ENCODE measurements around the gene THSD4.
"Not testable (repeated sequence)": the region's sequence is repeated elsewhere in the genome, so short reads cannot be mapped to it uniquely, and the experiment has no call there.

Gene THSD4

DNA sequence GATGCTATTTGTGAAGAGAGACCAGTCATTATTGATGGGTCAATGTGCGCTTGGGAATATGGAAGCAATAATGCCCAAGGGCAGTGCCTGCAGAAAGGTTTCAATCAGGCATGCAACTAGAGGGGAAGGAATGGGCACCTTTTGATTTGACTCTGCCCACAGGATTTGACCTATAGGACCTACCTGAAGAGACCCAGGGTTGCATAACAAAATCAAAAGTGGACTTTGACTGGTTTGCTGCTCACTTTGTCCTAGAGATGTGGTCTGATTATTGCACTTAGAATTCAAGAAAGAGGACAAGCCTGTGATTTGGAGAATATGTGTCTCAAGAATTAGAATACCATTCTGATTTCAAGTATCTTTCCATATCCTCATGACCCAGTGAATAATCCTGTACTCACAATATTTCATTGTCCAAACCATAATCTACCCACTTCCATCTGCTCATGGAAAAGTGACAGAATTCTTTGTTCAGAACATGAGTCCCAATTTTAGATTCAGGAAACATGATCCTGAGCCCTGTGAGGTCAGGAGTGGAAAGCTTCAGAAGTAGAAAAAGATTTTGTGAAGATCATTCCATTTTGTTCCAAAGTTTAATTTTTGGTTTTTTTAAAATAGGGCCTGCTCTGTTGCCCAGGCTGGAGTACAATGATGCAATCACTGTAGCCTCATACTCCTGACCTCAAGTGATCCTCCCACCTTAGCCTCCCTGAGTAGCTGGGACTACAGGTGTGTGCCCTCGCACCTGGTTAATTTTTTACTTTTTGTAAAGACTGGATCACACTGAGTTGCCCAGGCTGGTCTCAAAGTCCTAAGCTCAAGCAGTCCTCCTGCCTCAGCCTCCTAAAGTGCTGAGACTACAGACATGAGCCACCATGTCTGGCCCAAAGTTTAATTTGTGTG is 543.8 kb downstream of the THSD4 start:
- no peak for DNase-seq (ENCODE audit: low spot score)

GRCh38 chr15:71659730-71660067 is 544.4 kb downstream of the THSD4 start:
- DNase-seq (ENCODE audit: low spot score), result no peak

DNA sequence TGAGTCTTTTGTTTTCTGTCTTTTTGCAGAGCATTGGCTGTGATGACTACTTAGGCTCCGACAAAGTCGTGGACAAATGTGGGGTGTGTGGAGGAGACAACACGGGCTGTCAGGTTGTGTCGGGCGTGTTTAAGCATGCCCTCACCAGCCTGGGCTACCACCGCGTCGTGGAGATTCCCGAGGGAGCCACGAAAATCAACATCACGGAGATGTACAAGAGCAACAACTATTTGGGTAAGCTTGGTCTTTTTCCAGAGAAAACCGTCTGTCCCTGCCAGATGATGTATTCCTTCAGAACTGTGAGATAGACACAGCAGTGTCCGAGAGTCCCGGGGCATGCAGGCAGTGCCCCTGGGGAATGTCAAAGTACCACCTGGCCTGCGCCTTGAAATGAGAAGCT is 545.2 kb downstream of the THSD4 start:
- DNase-seq (ENCODE audit: low spot score), result no peak

- peak; percentile 39 for DNase-seq (ENCODE audit: low spot score)
These were observed 547.0 kb downstream of the THSD4 start for GRCh38 chr15:71662306-71662705.

DNA sequence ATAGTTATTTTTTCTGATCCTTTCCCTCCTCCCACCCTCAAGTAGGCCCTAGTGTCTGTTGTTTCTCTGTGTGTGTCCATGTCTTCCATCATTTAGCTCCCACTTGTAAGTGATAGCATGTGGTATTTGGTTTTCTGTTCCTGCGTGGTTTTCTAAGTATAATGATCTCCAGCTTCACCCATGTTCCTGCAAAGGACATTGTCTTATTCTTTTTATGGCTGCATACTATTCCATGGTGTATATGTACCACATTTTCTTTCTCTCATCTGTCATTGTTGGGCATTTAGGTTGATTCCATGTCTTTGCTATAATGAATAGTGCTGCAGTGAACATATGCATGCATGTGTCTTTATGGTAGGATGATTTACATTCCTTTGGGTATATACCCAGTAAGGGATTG is 549.4 kb downstream of the THSD4 start:
- no peak for DNase-seq (ENCODE audit: low spot score)

- DNase-seq (ENCODE audit: low spot score), result no peak
These were observed 551.7 kb downstream of the THSD4 start for GRCh38 chr15:71666763-71667620.

DNA sequence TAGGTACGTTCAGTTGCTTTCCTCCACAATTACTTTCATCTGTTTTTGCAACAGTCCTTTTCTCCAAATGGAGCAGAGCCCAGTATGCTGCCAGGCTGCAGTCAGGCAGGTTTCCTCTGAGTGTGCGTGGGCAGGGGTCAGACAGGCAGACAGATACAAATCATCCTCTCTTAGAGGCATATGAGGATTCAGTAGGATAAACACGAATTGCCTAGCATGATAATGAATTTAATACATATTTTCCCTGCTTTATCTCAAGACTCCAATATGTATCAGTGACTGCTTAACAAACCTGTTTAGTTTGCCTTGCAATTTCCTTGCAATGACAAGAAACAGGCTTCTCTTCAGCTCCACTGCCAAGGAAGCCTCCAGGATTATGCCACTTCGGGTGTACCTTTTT is 554.4 kb downstream of the THSD4 start:
- no peak for DNase-seq (ENCODE audit: low spot score)

DNA sequence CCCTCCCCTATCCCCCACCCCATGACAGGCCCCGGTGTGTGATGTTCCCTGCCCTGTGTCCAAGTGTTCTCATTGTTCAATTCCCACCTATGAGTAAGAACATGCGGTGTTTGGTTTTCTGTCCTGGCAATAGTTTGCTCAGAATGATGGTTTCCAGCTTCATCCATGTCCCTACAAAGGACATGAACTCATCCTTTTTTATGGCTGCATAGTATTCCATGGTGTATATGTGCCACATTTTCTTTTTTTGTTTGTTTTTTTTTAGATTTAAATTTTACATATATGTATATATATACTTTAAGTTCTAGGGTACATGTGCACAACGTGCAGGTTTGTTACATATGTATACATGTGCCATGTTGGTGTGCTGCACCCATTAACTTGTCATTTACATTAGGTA is 555.0 kb downstream of the THSD4 start:
- not testable (repeated sequence) for DNase-seq (ENCODE audit: low spot score)

GRCh38 chr15:71674354-71674753 is 559.1 kb downstream of the THSD4 start:
- DNase-seq (ENCODE audit: low spot score), result no peak

- no peak for DNase-seq (ENCODE audit: low spot score)
These were observed 562.1 kb downstream of the THSD4 start for GRCh38 chr15:71677352-71677751.

DNA sequence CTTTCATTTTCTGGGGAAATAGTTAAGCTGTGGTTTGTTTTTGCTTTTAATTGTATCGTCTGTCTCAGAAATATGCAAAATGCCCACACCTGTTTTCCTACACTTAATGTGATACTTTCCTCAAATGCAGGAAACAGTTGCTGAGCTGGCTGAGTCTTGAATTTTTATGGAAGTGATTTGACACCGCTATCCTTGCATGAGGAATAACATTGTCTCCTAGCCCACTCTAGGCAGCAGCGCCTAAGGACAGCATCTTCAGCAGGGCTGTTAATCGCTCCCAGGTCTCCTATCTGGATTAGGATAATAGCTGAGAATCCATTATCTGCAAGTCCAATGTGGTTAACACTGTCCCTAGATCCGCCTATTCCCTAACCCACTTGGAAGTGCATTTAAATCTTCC is 562.5 kb downstream of the THSD4 start:
- DNase-seq (ENCODE audit: low spot score), result no peak

GRCh38 chr15:71678191-71678590 is 562.9 kb downstream of the THSD4 start:
- DNase-seq (ENCODE audit: low spot score), result no peak

- no peak for DNase-seq (ENCODE audit: low spot score)
These were observed 563.3 kb downstream of the THSD4 start for GRCh38 chr15:71678605-71679004.

DNA sequence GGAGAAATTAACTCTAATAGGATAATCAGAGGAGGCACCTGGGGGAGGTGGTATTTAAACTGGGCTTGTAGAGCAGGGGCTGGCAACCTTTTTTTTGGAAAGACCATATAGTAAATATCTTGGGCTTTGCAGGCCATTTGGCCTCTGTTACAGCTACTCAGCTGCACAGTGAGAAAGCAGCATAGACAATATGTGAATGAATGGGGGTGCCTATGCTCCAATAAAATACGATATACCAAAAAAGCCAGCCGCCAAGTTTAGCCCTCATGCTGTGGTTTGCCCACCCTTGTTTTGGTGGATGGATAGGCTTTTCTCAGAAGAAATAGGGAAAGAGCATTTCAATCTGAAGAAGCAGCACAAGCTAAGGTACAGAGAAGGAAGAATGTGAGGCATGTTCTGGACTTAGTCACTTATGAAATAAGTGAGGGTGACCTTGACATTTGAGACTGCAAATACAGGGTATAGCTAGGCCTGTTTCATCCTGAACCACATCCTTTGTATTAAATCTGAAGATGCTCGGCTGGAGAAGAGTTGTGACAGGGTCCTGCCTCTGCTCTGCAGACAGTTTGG is 564.0 kb downstream of the THSD4 start:
- DNase-seq (ENCODE audit: low spot score), result no peak

- no peak for DNase-seq (ENCODE audit: low spot score)
These were observed 564.6 kb downstream of the THSD4 start for GRCh38 chr15:71679793-71680353.

DNA sequence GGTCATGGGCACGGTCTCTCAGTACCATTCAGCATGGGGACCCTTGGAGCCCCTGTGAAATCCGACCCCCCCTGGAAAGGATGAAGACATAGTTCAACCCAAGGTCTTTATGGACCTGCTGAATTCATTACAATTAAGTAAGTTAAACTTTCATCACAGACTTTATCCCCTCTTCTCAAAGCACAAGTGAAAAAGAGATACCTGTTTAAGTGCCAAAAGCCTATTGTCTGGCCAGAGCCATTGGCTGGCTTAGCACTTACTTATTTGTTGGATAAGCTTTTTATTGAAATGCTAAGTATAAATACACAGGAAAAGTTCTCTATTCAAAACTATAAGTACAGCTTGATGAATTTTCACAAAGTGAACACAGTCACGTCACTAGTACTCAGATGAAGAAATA is 566.7 kb downstream of the THSD4 start:
- DNase-seq (ENCODE audit: low spot score), result no peak

GRCh38 chr15:71683411-71684274 is 568.4 kb downstream of the THSD4 start:
- DNase-seq (ENCODE audit: low spot score), result no peak

GRCh38 chr15:71685420-71685993 is 570.2 kb downstream of the THSD4 start:
- no peak for DNase-seq (ENCODE audit: low spot score)

DNA sequence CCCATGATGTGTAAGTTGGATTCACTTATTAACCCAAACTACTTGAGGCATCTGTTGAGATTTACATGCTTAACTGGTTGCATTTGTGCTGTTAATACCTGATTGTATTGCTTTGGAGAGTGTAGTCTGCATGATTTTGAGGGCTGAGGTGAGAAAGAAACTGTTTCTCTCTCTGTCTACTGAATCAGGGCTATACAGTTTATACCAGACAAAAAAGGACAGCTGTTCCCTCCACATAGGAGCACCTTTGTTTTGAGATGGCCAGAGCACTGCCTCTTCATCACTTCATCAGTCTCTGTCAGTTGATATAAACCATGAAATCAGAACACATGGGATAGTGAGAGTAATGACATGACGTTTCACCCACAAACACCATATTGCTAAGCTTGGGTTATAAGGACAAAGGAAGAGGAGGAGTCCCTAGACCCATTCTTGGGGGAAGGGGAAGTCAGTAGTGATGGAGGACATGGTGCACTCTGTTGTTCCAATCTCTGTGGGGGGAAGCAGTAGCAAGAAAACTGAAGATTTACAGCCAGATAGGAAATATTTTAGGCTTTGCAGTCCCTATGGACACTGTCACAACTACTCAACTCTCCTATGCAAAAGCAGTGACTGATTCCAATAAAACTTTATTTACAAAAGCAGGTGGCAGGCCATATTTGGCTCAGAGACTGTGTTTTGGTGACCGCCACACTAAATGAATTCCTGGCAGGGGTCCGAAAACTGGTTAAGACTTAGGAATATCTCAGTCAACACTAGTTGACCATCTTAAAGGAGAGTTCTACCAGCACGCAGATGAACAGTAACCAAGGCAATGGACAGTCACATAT is 571.2 kb downstream of the THSD4 start:
- DNase-seq (ENCODE audit: low spot score), result no peak

DNA sequence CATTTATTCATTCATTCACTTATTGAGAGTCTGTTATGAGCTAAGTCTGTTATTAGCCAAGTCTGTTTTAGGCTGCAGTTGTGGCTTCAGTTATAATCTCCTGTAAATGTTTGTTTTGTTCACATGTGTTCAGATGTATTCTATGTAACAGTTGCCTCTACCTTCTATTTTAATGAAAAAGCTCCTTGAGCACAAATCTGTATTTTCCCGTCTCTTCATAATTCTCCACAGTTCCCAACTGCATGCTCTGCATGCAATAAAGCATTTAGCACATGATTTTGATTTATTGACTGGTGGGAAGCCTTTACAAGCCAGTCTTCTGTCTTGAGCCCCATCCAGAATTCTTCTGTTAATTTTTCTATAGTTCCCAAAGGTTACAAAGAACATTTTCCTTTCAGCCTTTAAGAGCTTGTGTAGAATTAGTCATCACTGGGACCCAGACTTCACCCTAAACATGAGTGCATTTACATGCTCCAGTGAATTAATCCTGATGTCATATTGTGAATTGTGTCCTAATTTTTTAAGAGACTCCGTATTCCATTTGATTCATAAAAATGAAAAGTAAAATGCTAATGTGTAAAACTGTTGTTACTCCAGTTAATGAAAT is 572.7 kb downstream of the THSD4 start:
- DNase-seq (ENCODE audit: low spot score), result no peak
